HepG2 (cell line): ENCODE measurements around the gene SESN1. TPM values are rescaled to one million over a fixed set of nuclear protein-coding genes. Genes with fewer than 3 reads are reported as not detected.

Source experiments
- HNF4G ChIP-seq, 2 experiments: sonication (generic) in 1 of 2; formaldehyde crosslinking in 1 of 2; IDR thresholded peaks; 2 replicates each; pipeline versions ENCODE4 v1.4.0 to v1.6.1; 2011 to 2020; ENCODE audit warnings: borderline replicate concordance in 2 of 2, low read depth in 2 of 2, mild to moderate bottlenecking in 2 of 2, low read length in 1 of 2, missing genetic modification reagents in 1 of 2, moderate library complexity in 1 of 2
- HOXA9 ChIP-seq: sonication (generic); formaldehyde crosslinking; IDR thresholded peaks from 2 replicates; pipeline ENCODE4 v1.8.1; 2022; ENCODE audit warnings: missing genetic modification reagents, mild to moderate bottlenecking, moderate library complexity, borderline replicate concordance
- KDM2A ChIP-seq: sonication (generic); formaldehyde crosslinking; IDR thresholded peaks from 2 replicates; pipeline ENCODE4 v1.4.0; 2020; ENCODE audit warnings: low read depth, missing genetic modification reagents, borderline replicate concordance
- KLF12 ChIP-seq: sonication (generic); formaldehyde crosslinking; IDR thresholded peaks from 2 replicates; pipeline ENCODE4 v1.4.0; 2020; ENCODE audit warnings: missing genetic modification reagents, borderline replicate concordance
- NRL ChIP-seq: sonication (generic); formaldehyde crosslinking; IDR thresholded peaks from 2 replicates; pipeline ENCODE4 v1.5.0; 2020; ENCODE audit warnings: missing genetic modification reagents, mild to moderate bottlenecking, moderate library complexity, borderline replicate concordance
- REXO4 ChIP-seq: sonication (generic); formaldehyde crosslinking; IDR thresholded peaks from 2 replicates; pipeline ENCODE4 v1.8.0; 2022; ENCODE audit warnings: missing genetic modification reagents, mild to moderate bottlenecking, borderline replicate concordance
- SMARCC2 ChIP-seq: fragments of 450-650 bp; IDR thresholded peaks from 2 replicates; pipeline ENCODE4 v1.6.1; 2017; ENCODE audit warnings: antibody characterized with exemption, mild to moderate bottlenecking
- TSC22D2 ChIP-seq: sonication (generic); formaldehyde crosslinking; IDR thresholded peaks from 2 replicates; pipeline ENCODE4 v1.5.1; 2020; ENCODE audit warnings: missing genetic modification reagents, mild to moderate bottlenecking, borderline replicate concordance
- XRCC5 ChIP-seq: fragments of 200-400 bp; formaldehyde crosslinking; optimal IDR thresholded peaks from 2 replicates; pipeline ENCODE3; 2017; ENCODE audit warnings: mild to moderate bottlenecking, low read length
- ZFY ChIP-seq: sonication (generic); formaldehyde crosslinking; IDR thresholded peaks from 2 replicates; pipeline ENCODE4 v1.4.0; 2020; ENCODE audit warnings: missing genetic modification reagents
- ZNF331 ChIP-seq: sonication (generic); formaldehyde crosslinking; IDR thresholded peaks from 2 replicates; pipeline ENCODE4 v1.4.0; 2020; ENCODE audit warnings: missing genetic modification reagents
- ZNF547 ChIP-seq: sonication (generic); formaldehyde crosslinking; IDR thresholded peaks from 2 replicates; pipeline ENCODE4 v1.5.1; 2020; ENCODE audit warnings: mild to moderate bottlenecking, missing genetic modification reagents
- ZNF724P ChIP-seq: sonication (generic); formaldehyde crosslinking; IDR thresholded peaks from 2 replicates; pipeline ENCODE4 v1.8.0; 2022; ENCODE audit warnings: missing genetic modification reagents, borderline replicate concordance
- ZSCAN20 ChIP-seq: sonication (generic); formaldehyde crosslinking; IDR thresholded peaks from 2 replicates; pipeline ENCODE4 v1.4.0; 2020; ENCODE audit warnings: missing genetic modification reagents, mild to moderate bottlenecking, borderline replicate concordance
- ZSCAN25 ChIP-seq: sonication (generic); formaldehyde crosslinking; IDR thresholded peaks from 2 replicates; pipeline ENCODE4 v1.8.0; 2022; ENCODE audit warnings: mild to moderate bottlenecking, missing genetic modification reagents
- polyA plus RNA-seq, 8 experiments: library from polyadenylated mRNA; depleted of rRNA in 3 of 8; stranded (reverse) in 7 of 8; unstranded in 1 of 8; fragments of >200 nt; fragmentation: Illumina TruSeq in 4 of 8; extraction: Trizol in 4 of 8; gene quantifications; 2 replicates each; pipeline versions ENCODE4 v1.2.1 to v1.2.3, GENCODE V29; 2011 to 2016; ENCODE audit warnings: low read depth in 4 of 8, missing spikeins in 1 of 8, mixed read lengths in 1 of 8; ENCODE audit not compliant: insufficient read depth in 1 of 8
- total RNA-seq, 5 experiments: library from RNA; depleted of rRNA; stranded (reverse); fragments of >200 nt; fragmentation: Illumina TruSeq; extraction: Trizol; gene quantifications; 2 replicates each; pipeline ENCODE4 v1.2.3, GENCODE V29; 2016; ENCODE audit warnings: low read depth in 1 of 5
- TF ChIP-seq, protein P1 (sequence below): sonication (generic); formaldehyde crosslinking; IDR thresholded peaks from 2 replicates; pipeline ENCODE4 v1.5.0; 2020; ENCODE audit warnings: missing genetic modification reagents
- TF ChIP-seq, protein P2 (sequence below): IDR thresholded peaks from 2 replicates; pipeline ENCODE4 v1.6.1; 2016; ENCODE audit warnings: missing genetic modification reagents, missing compliant biosample characterization
- TF ChIP-seq, protein P3 (sequence below): sonication (generic); formaldehyde crosslinking; IDR thresholded peaks from 2 replicates; pipeline ENCODE4 v1.4.0; 2020; ENCODE audit warnings: missing genetic modification reagents
- TF ChIP-seq, protein P4 (sequence below): sonication (generic); formaldehyde crosslinking; IDR thresholded peaks from 2 replicates; pipeline ENCODE4 v1.4.0; 2020; ENCODE audit warnings: missing genetic modification reagents, mild to moderate bottlenecking, borderline replicate concordance

Gene SESN1
- total and polyA plus RNA-seq, 2 of the 13 experiments (the other 11 are each of a cell fraction or from before 2014, with no cell fraction given): 24.9 to 44.7 TPM

DNA sequence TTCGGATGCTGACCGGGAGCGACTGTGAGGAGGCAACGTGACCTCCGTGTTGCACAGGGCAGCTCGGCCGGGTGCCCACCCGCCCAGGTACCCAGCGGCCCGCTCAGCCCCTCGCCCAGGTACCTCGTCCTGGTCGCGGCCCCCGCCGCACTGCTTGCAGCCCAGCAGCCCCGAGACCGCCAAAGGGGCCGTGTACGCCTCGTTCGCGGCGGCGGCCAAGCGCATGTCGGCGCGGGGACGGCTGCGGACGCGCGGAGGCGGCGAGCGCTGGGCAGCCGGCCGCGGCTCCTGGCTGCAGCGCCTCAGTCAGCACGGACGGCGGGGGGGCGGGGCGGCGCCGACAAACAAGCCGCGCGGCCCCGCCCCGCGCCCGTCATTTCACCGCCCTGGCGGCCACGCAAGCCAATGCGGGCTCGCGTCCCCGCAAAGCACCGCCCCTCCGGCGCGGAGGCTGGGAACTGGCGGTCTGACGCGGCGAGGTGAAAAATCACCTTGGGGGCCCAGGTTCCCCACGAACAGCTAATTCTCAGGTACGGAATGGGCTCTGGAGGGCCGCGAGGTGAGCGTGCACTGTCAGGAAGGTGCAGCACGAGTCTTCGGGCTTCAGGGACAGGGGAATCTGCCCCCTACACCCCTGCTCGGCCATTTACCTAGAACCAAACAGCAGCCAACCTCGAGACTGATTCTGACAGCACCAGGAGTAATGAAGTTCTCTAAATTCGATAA lies 85.2 kb downstream of the SESN1 start (continued):
- TF ChIP-seq, protein P1, sequence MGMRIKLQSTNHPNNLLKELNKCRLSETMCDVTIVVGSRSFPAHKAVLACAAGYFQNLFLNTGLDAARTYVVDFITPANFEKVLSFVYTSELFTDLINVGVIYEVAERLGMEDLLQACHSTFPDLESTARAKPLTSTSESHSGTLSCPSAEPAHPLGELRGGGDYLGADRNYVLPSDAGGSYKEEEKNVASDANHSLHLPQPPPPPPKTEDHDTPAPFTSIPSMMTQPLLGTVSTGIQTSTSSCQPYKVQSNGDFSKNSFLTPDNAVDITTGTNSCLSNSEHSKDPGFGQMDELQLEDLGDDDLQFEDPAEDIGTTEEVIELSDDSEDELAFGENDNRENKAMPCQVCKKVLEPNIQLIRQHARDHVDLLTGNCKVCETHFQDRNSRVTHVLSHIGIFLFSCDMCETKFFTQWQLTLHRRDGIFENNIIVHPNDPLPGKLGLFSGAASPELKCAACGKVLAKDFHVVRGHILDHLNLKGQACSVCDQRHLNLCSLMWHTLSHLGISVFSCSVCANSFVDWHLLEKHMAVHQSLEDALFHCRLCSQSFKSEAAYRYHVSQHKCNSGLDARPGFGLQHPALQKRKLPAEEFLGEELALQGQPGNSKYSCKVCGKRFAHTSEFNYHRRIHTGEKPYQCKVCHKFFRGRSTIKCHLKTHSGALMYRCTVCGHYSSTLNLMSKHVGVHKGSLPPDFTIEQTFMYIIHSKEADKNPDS (CRISPR knock-in tag): no peak
- TF ChIP-seq SMARCC2: no peak
- TF ChIP-seq, protein P2, sequence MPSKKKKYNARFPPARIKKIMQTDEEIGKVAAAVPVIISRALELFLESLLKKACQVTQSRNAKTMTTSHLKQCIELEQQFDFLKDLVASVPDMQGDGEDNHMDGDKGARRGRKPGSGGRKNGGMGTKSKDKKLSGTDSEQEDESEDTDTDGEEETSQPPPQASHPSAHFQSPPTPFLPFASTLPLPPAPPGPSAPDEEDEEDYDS (CRISPR knock-in tag): peak; percentile 73
- peak; percentile 41; the same call in 1 of the 2 replicates for TF ChIP-seq TSC22D2
- TF ChIP-seq KDM2A: peak; percentile 37; the same call in 1 of the 2 replicates
- TF ChIP-seq, protein P3, sequence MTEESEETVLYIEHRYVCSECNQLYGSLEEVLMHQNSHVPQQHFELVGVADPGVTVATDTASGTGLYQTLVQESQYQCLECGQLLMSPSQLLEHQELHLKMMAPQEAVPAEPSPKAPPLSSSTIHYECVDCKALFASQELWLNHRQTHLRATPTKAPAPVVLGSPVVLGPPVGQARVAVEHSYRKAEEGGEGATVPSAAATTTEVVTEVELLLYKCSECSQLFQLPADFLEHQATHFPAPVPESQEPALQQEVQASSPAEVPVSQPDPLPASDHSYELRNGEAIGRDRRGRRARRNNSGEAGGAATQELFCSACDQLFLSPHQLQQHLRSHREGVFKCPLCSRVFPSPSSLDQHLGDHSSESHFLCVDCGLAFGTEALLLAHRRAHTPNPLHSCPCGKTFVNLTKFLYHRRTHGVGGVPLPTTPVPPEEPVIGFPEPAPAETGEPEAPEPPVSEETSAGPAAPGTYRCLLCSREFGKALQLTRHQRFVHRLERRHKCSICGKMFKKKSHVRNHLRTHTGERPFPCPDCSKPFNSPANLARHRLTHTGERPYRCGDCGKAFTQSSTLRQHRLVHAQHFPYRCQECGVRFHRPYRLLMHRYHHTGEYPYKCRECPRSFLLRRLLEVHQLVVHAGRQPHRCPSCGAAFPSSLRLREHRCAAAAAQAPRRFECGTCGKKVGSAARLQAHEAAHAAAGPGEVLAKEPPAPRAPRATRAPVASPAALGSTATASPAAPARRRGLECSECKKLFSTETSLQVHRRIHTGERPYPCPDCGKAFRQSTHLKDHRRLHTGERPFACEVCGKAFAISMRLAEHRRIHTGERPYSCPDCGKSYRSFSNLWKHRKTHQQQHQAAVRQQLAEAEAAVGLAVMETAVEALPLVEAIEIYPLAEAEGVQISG (CRISPR knock-in tag): peak; percentile 74
- TF ChIP-seq REXO4 (CRISPR knock-in tag): no peak
- peak; percentile 8 for TF ChIP-seq XRCC5
- peak; percentile 87; the same call in 1 of the 2 replicates for TF ChIP-seq ZSCAN25 (CRISPR knock-in tag)
- TF ChIP-seq ZNF331: 0 out of 2 replicates have a peak, but pooled peaks have one; percentile 45
- TF ChIP-seq ZNF724P (CRISPR knock-in tag): 0 out of 2 replicates have a peak, but pooled peaks have one; percentile 41
- peak; percentile 87 for TF ChIP-seq ZFY (CRISPR knock-in tag)
- TF ChIP-seq, protein P4, sequence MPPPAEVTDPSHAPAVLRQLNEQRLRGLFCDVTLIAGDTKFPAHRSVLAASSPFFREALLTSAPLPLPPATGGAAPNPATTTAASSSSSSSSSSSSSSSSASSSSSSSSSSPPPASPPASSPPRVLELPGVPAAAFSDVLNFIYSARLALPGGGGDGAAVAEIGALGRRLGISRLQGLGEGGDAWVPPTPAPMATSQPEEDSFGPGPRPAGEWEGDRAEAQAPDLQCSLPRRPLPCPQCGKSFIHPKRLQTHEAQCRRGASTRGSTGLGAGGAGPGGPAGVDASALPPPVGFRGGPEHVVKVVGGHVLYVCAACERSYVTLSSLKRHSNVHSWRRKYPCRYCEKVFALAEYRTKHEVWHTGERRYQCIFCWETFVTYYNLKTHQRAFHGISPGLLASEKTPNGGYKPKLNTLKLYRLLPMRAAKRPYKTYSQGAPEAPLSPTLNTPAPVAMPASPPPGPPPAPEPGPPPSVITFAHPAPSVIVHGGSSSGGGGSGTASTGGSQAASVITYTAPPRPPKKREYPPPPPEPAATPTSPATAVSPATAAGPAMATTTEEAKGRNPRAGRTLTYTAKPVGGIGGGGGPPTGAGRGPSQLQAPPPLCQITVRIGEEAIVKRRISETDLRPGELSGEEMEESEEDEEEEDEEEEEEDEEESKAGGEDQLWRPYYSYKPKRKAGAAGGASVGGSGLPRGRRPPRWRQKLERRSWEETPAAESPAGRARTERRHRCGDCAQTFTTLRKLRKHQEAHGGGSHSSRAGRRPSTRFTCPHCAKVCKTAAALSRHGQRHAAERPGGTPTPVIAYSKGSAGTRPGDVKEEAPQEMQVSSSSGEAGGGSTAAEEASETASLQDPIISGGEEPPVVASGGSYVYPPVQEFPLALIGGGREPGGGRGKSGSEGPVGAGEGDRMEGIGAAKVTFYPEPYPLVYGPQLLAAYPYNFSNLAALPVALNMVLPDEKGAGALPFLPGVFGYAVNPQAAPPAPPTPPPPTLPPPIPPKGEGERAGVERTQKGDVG: 0 out of 2 replicates have a peak, but pooled peaks have one; percentile 26
- TF ChIP-seq NRL (CRISPR knock-in tag): 0 out of 2 replicates have a peak, but pooled peaks have one; percentile 21
- peak; percentile 82 for TF ChIP-seq ZNF547
- no peak for TF ChIP-seq HOXA9 (CRISPR knock-in tag)
- TF ChIP-seq ZSCAN20: 0 out of 2 replicates have a peak, but pooled peaks have one; percentile 69
- TF ChIP-seq KLF12 (CRISPR knock-in tag): peak; percentile 71; the same call in 1 of the 2 replicates
- no peak for TF ChIP-seq HNF4G (IDR thresholded peaks at IDR 0.05; ENCODE audit: borderline replicate concordance, low read depth, low read length)
- TF ChIP-seq HNF4G (CRISPR knock-in tag; IDR thresholded peaks at IDR 0.05; ENCODE audit: borderline replicate concordance, low read depth): 0 out of 2 replicates have a peak, but pooled peaks have one; percentile 39
